ENCODE results near the gene PLOD3. TPM values are rescaled to one million over a fixed set of nuclear protein-coding genes. Genes with fewer than 3 reads are reported as not detected.

PLOD3 gene
- total RNA-seq, 2 donors from 2014 or later: 53.9 to 65.5 TPM

DNA sequence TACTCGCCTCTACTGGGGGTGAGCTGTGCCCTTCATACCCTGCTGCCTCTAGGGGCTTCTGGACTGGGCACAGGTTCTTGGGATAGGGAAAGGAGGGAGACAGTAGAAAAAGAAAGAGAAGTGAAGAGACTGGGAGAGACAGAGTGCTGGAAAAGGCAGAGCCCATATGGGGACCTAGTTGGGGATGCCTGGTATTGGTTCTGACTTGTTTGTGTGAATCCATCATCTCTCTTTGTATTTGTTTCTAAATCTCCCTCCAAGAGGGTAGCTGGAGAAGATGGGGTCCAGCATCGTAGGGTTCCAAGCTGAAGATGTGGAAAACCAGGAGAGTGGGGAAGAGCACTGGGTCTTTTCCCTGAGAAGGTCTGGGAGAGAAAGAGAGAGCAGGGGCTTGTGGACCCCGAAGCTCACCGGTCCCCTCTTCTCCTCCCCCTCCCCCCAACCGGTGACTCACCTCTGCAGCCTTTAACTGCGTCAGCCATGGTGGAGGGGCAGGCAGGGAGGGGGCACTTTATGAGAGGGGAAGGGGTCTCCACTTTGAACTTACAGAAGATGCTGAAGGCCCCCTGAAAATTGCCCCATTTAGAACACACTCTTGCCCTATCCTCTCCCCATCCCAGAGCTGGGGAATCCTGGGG lies 48.9 kb downstream of the PLOD3 start:
- Histone ChIP-seq H3K27ac (ENCODE audit: low read depth, low read length) (no peak overlapping the region), H3K36me3 (ENCODE audit: control insufficient read depth, insufficient read depth, low read length) (no peaks in the 10 kb centered on the region), H3K4me1 (ENCODE audit: control insufficient read depth, insufficient read depth, low read length) (peaks cover 5% of the 10 kb centered on the region), H3K9ac (ENCODE audit: extremely low read depth, low read length, poor library complexity, severe bottlenecking) (no peak overlapping the region), H3K27me3 (ENCODE audit: control insufficient read depth, insufficient read depth, low read length, poor library complexity, severe bottlenecking) (peaks cover 99% of the 10 kb centered on the region), H3K9me3 (ENCODE audit: control insufficient read depth, low read length) (no peaks in the 10 kb centered on the region), H3K4me3 (ENCODE audit: low read length) (no peak overlapping the region)
- no peak overlapping the region for H3K27ac Mint-ChIP-seq
- peaks cover 99% of the 10 kb centered on the region for H3K27me3 Mint-ChIP-seq (ENCODE audit: insufficient read depth)
- no peaks in the 10 kb centered on the region for H3K9me3 Mint-ChIP-seq
- H3K4me3 Mint-ChIP-seq: peak overlapping the region; percentile 3
- 0 to 13% methylated on average over 1 to 4 of the region's 6 CpGs for WGBS, 2 experiments (ENCODE audit: insufficient coverage in 1 of 2, insufficient read length in 1 of 2)
- H3K36me3 Mint-ChIP-seq (ENCODE audit: low read depth): no peaks in the 10 kb centered on the region
- TF ChIP-seq, protein P1, sequence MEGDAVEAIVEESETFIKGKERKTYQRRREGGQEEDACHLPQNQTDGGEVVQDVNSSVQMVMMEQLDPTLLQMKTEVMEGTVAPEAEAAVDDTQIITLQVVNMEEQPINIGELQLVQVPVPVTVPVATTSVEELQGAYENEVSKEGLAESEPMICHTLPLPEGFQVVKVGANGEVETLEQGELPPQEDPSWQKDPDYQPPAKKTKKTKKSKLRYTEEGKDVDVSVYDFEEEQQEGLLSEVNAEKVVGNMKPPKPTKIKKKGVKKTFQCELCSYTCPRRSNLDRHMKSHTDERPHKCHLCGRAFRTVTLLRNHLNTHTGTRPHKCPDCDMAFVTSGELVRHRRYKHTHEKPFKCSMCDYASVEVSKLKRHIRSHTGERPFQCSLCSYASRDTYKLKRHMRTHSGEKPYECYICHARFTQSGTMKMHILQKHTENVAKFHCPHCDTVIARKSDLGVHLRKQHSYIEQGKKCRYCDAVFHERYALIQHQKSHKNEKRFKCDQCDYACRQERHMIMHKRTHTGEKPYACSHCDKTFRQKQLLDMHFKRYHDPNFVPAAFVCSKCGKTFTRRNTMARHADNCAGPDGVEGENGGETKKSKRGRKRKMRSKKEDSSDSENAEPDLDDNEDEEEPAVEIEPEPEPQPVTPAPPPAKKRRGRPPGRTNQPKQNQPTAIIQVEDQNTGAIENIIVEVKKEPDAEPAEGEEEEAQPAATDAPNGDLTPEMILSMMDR (conservative IDR thresholded peaks at IDR 0.05): no peak
- peaks cover 24% of the 10 kb centered on the region for H3K4me1 Mint-ChIP-seq
- DNase-seq: peak; percentile 58

DNA sequence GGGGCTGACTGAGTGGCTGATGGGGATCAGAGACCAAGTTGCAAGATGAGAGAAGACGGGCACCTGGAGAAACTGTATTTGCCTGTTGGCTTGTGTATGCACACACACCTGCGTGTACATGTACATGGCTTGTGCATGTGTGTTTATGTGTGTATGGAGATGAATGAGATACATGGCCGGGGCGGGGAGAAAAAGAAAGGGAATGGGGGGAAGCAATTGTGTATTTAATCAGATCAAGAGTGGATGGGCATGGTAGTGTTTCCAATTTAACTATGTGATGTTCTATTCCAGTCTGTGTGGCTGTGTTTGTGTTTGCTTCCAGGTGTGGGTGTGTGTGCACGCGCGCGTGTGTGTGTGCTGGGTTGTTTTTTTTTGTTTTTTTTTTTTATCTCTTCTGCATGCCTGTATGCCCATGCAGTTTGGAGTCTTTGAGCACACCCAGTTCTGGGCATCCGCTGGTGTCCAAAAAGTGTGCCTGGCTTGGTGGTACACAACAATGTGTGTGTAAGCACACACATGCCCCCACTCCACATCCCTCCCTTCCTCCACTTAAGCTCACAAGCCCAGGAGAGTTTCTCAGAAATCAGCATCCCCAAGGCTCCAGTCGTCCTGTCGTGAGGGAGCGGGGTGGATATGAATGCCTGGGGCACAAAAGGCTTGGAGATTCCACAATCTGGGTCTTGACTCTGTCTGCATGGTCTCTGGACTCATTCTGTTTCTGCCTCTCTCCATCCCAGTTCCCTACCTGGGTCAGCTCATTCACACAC lies 49.6 kb downstream of the PLOD3 start:
- peak; percentile 47 for DNase-seq
- Mint-ChIP-seq H3K36me3 (ENCODE audit: low read depth) (no peaks in the 10 kb centered on the region), H3K9me3 (no peaks in the 10 kb centered on the region), H3K27me3 (ENCODE audit: insufficient read depth) (peaks cover 98% of the 10 kb centered on the region), H3K4me3 (peak overlapping the region; percentile 3), H3K27ac (no peak overlapping the region), H3K4me1 (peaks cover 22% of the 10 kb centered on the region)
- H3K4me3 ChIP-seq (ENCODE audit: low read length): no peak overlapping the region
- H3K27me3 ChIP-seq (ENCODE audit: control insufficient read depth, insufficient read depth, low read length, poor library complexity, severe bottlenecking): peaks cover 96% of the 10 kb centered on the region
- H3K36me3 ChIP-seq (ENCODE audit: control insufficient read depth, insufficient read depth, low read length): no peaks in the 10 kb centered on the region
- H3K4me1 ChIP-seq (ENCODE audit: control insufficient read depth, insufficient read depth, low read length): peaks cover 5% of the 10 kb centered on the region
- H3K9ac ChIP-seq (ENCODE audit: extremely low read depth, low read length, poor library complexity, severe bottlenecking): no peak overlapping the region
- TF ChIP-seq, protein P1 (conservative IDR thresholded peaks at IDR 0.05): no peak
- H3K9me3 ChIP-seq (ENCODE audit: control insufficient read depth, low read length): no peaks in the 10 kb centered on the region
- WGBS, 2 experiments (ENCODE audit: insufficient coverage in 1 of 2, insufficient read length in 1 of 2): 10 to 11% methylated on average over 5 to 12 of the region's 12 CpGs
- H3K27ac ChIP-seq (ENCODE audit: low read depth, low read length): no peak overlapping the region

DNA sequence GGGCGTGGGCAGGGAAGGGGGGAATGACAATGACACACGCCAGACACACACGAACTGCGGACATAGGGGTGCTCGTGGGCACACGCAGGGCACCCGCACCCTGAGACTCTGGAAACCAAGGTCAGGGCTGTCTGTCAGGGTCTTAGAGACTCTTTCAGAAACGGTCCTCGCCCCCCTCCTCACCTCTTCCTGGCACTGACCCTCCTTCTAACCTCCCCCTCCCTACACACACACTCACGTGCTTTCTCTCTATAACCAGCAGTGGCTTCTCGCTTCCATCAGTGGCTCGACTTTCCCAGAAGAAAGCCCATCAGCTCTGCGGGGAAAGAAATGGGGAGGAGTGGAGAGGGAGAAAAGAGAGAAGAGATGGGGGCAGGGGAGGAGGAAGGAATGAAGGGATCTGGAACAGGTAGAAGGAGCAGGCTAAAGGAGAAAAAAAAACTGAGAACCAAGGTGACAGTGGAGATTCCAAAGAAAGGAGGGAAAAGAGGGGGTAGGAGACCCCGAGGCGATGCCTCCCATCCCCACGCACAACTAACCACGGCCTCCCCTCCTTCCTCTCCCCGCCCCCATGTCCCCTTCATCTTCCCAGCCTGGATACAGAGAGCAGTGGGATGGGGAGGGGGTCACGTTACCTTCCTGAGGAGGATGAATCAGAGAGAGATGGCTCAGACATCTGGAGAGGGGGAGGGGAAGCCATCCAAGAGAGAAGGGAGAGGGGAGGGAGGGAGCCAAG lies 50.3 kb downstream of the PLOD3 start:
- Mint-ChIP-seq H3K36me3 (ENCODE audit: low read depth) (no peaks in the 10 kb centered on the region), H3K27ac (no peak overlapping the region), H3K9me3 (no peaks in the 10 kb centered on the region), H3K4me3 (peak overlapping the region; percentile 53), H3K4me1 (peaks cover 22% of the 10 kb centered on the region), H3K27me3 (ENCODE audit: insufficient read depth) (peaks cover 96% of the 10 kb centered on the region)
- no peaks in the 10 kb centered on the region for H3K9me3 ChIP-seq (ENCODE audit: control insufficient read depth, low read length)
- no peak overlapping the region for H3K9ac ChIP-seq (ENCODE audit: extremely low read depth, low read length, poor library complexity, severe bottlenecking)
- 0 to 1% methylated on average over 1 to 14 of the region's 19 CpGs for WGBS, 2 experiments (ENCODE audit: insufficient coverage in 1 of 2, insufficient read length in 1 of 2)
- H3K36me3 ChIP-seq (ENCODE audit: control insufficient read depth, insufficient read depth, low read length): no peaks in the 10 kb centered on the region
- TF ChIP-seq, protein P1 (conservative IDR thresholded peaks at IDR 0.05): no peak
- H3K27me3 ChIP-seq (ENCODE audit: control insufficient read depth, insufficient read depth, low read length, poor library complexity, severe bottlenecking): peaks cover 95% of the 10 kb centered on the region
- H3K27ac ChIP-seq (ENCODE audit: low read depth, low read length): no peak overlapping the region
- no peak overlapping the region for H3K4me3 ChIP-seq (ENCODE audit: low read length)
- DNase-seq: peak; percentile 87
- H3K4me1 ChIP-seq (ENCODE audit: control insufficient read depth, insufficient read depth, low read length): peaks cover 5% of the 10 kb centered on the region
